ENCODE data around the gene ABCA7. TPM values are rescaled to one million over a fixed set of nuclear protein-coding genes. Genes with fewer than 3 reads are reported as not detected.

The ABCA7 gene
- total RNA-seq, 6 experiments from 2014 or later, result 4.8 to 14.6 (median 9.1) TPM

GRCh38 chr19:1015782-1016646 lies 23.9 kb upstream of the ABCA7 start:
- Histone ChIP-seq H3K27me3 (no peaks in the 10 kb centered on the region), H3K27ac (peak overlapping the region in 2 of 3 donors; percentile 31 to 47), H3K4me3 (no peak overlapping the region), H3K4me1 (peaks cover 0 to 40% (median 11%) of the 10 kb centered on the region in 4 donors), H3K9me3 (no peaks in the 10 kb centered on the region), H3K36me3 (peaks cover 0 to 29% (median 13%) of the 10 kb centered on the region in 4 donors)
- DNase-seq, result peak in 1 of 3 donors; percentile 23
- TF ChIP-seq CTCF (IDR thresholded peaks at IDR 0.05) (no peak), POLR2A (IDR thresholded peaks at IDR 0.05) (no peak)
- intact Hi-C loops (cut with DNase I), result no loop called here
- WGBS (ENCODE audit: insufficient coverage, low coverage, low lambda C conversion rate, missing lambda C conversion rate), result 51% methylated on average over 6 of the region's 31 CpGs
- ATAC-seq, result peak in 1 of 4 donors; percentile 2

GRCh38 chr19:1016647-1017114 lies 23.2 kb upstream of the ABCA7 start:
- no peaks in the 10 kb centered on the region for H3K9me3 ChIP-seq
- DNase-seq, result peak in 2 of 3 donors; percentile 63 to 87
- H3K27ac ChIP-seq, result peak overlapping the region in 2 of 3 donors; percentile 31 to 47
- H3K4me1 ChIP-seq, result peaks cover 0 to 40% (median 11%) of the 10 kb centered on the region in 4 donors
- no peaks in the 10 kb centered on the region for H3K27me3 ChIP-seq
- peak in 2 of 4 donors; percentile 2 to 15 for ATAC-seq
- WGBS (ENCODE audit: insufficient coverage, low coverage, low lambda C conversion rate, missing lambda C conversion rate), result 0% methylated on average over 1 of the region's 12 CpGs
- no peak overlapping the region for H3K4me3 ChIP-seq
- H3K36me3 ChIP-seq, result peaks cover 0 to 23% (median 9%) of the 10 kb centered on the region in 4 donors
- intact Hi-C loops (cut with DNase I), result no loop called here
- TF ChIP-seq POLR2A (IDR thresholded peaks at IDR 0.05), result no peak
- TF ChIP-seq CTCF (IDR thresholded peaks at IDR 0.05), result no peak

GRCh38 chr19:1017115-1017905 lies 22.6 kb upstream of the ABCA7 start:
- Histone ChIP-seq H3K36me3 (peaks cover 0 to 16% (median 5%) of the 10 kb centered on the region in 4 donors), H3K27me3 (no peaks in the 10 kb centered on the region), H3K4me3 (no peak overlapping the region), H3K27ac (peak overlapping the region in 1 of 3 donors; percentile 33), H3K9me3 (no peaks in the 10 kb centered on the region), H3K4me1 (peaks cover 0 to 40% (median 11%) of the 10 kb centered on the region in 4 donors)
- peak in 1 of 3 donors; percentile 35 for DNase-seq
- whole genome bisulfite sequencing (ENCODE audit: insufficient coverage, low coverage, low lambda C conversion rate, missing lambda C conversion rate), result 56% methylated on average over 5 of the region's 24 CpGs
- TF ChIP-seq CTCF (IDR thresholded peaks at IDR 0.05) (no peak), POLR2A (IDR thresholded peaks at IDR 0.05) (no peak)
- intact Hi-C loops (cut with DNase I), result no loop called here
- ATAC-seq, result no peak

- H3K4me3 ChIP-seq, result no peak overlapping the region
- H3K4me1 ChIP-seq, result peaks cover 0 to 45% (median 11%) of the 10 kb centered on the region in 4 donors
- H3K9me3 ChIP-seq, result no peaks in the 10 kb centered on the region
- H3K27ac ChIP-seq, result peak overlapping the region in 1 of 3 donors; percentile 33
- ATAC-seq (no peak), DNase-seq (peak in 1 of 3 donors; percentile 27)
- H3K27me3 ChIP-seq, result no peaks in the 10 kb centered on the region
- intact Hi-C loops (cut with DNase I), result no loop called here
- peaks cover 0 to 10% (median 3%) of the 10 kb centered on the region in 4 donors for H3K36me3 ChIP-seq
- 65% methylated on average over 6 of the region's 9 CpGs for WGBS (ENCODE audit: insufficient coverage, low coverage, low lambda C conversion rate, missing lambda C conversion rate)
- TF ChIP-seq CTCF (IDR thresholded peaks at IDR 0.05), result no peak
- TF ChIP-seq POLR2A (IDR thresholded peaks at IDR 0.05), result no peak
Observed at GRCh38 chr19:1017906-1018305, 22.0 kb upstream of the ABCA7 start.

Data from right lobe of liver (tissue), 6 donors.